ENCODE data around the gene ASPHD1.

DNA sequence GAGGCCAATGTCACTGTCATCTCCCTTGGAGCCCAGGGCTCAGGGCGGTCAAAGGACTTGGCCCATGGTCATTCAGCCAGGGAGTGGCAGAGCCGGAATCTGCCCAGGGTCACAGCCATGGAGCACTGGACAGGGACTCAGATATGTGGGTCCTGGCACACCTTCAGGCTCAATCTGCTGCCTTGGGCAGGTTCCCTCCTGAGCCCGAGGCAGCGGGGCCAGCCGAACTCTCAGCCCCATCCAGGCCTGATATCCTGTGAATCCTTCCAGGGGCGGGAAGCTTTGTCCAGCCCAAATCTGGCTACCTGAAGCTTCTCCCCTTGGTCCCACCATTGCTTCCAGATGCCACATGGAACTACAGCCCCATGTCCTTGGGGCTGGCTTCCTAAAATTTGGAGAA is 25.1 kb upstream of the ASPHD1 start:
- no peak for TF ChIP-seq EZH2 (IDR thresholded peaks at IDR 0.05; ENCODE audit: borderline replicate concordance, low read depth, low read length, poor library complexity, severe bottlenecking)
- TF ChIP-seq, protein P1, sequence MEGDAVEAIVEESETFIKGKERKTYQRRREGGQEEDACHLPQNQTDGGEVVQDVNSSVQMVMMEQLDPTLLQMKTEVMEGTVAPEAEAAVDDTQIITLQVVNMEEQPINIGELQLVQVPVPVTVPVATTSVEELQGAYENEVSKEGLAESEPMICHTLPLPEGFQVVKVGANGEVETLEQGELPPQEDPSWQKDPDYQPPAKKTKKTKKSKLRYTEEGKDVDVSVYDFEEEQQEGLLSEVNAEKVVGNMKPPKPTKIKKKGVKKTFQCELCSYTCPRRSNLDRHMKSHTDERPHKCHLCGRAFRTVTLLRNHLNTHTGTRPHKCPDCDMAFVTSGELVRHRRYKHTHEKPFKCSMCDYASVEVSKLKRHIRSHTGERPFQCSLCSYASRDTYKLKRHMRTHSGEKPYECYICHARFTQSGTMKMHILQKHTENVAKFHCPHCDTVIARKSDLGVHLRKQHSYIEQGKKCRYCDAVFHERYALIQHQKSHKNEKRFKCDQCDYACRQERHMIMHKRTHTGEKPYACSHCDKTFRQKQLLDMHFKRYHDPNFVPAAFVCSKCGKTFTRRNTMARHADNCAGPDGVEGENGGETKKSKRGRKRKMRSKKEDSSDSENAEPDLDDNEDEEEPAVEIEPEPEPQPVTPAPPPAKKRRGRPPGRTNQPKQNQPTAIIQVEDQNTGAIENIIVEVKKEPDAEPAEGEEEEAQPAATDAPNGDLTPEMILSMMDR (conservative IDR thresholded peaks at IDR 0.05; ENCODE audit: low read depth, low read length): no peak

Measured in A673 (cell line).